ENCODE measurements around the gene SORBS2. TPM values are rescaled to one million over a fixed set of nuclear protein-coding genes. Genes with fewer than 3 reads are reported as not detected.

SORBS2 gene
- total and polyA plus RNA-seq, 2 of the 4 experiments (the other 2 are of a cell fraction) = 0.18 TPM; not detected in 1

- DNase-seq (no peak), ATAC-seq (ENCODE audit: low read depth) (no peak)
- no peak overlapping the region for H2BK15ac ChIP-seq (ENCODE audit: low read depth, low read length)
- no peak overlapping the region for H3K18ac ChIP-seq (ENCODE audit: low read depth, low read length)
- H4K20me1 ChIP-seq (ENCODE audit: insufficient read depth, low read length) = no peaks in the 10 kb centered on the region
- H2BK120ac ChIP-seq (ENCODE audit: low read depth, low read length) = no peak overlapping the region
- no peak overlapping the region for H4K8ac ChIP-seq (ENCODE audit: low read depth in 2 of 2, low read length in 2 of 2)
- H3K23ac ChIP-seq (ENCODE audit: low read depth, low read length) = no peak overlapping the region
- no peaks in the 10 kb centered on the region for H3K4me1 ChIP-seq (ENCODE audit: control insufficient read depth, insufficient read depth, low read length)
- dilution Hi-C loops (cut with HindIII; ENCODE audit: low sequenced_read_pairs, unreplicated experiment) (no loop called here), intact Hi-C loops (cut with micrococcal nuclease) (no loop called here), in situ Hi-C loops (cut with MboI; ENCODE audit: low sequenced_read_pairs) (no loop called here)
- H4K91ac ChIP-seq (ENCODE audit: insufficient read depth, low read depth, low read length) = no peak overlapping the region
- no peak overlapping the region for H3K4ac ChIP-seq (ENCODE audit: low read depth, low read length)
- H3K9me3 ChIP-seq (ENCODE audit: control insufficient read depth, insufficient read depth, low read length) = no peaks in the 10 kb centered on the region
- no peak overlapping the region for H3K27ac ChIP-seq (ENCODE audit: insufficient read depth, low read length)
- H2AK5ac ChIP-seq (ENCODE audit: low read depth, low read length) = no peak overlapping the region
- H3K14ac ChIP-seq (replicated peaks; ENCODE audit: low read depth, low read length) = no peak overlapping the region
- H3K4me3 ChIP-seq (ENCODE audit: insufficient read depth, low read depth, low read length) = no peak overlapping the region
- ChIA-PET CTCF (interaction anchor here (0.7 to 1.7 kb wide), 2 partner anchors 421 to 845 kb away, joined by 3 to 5 read pairs; no protein-coding TSS in a partner anchor), POLR2A (ENCODE audit: unreplicated experiment) (no interaction called here)
- H3K56ac ChIP-seq (ENCODE audit: extremely low read depth, insufficient read depth, low read length) = no peak overlapping the region
- H3K27me3 ChIP-seq (ENCODE audit: control insufficient read depth, insufficient read depth, low read length) = peaks cover 17% of the 10 kb centered on the region
- no peaks in the 10 kb centered on the region for H3K36me3 ChIP-seq (ENCODE audit: control insufficient read depth, insufficient read depth, low read length)
- no peak overlapping the region for H2BK20ac ChIP-seq (ENCODE audit: low read depth, low read length)
- H2AK9ac ChIP-seq (replicated peaks; ENCODE audit: low read depth, low read length, poor library complexity) = no peak overlapping the region
- no peak overlapping the region for H2AFZ ChIP-seq (replicated peaks; ENCODE audit: low read length, poor library complexity)
- no peaks in the 10 kb centered on the region for H3K9me1 ChIP-seq (ENCODE audit: insufficient read depth, low read length)
- TF ChIP-seq POLR2A (IDR thresholded peaks at IDR 0.05; ENCODE audit: low read depth, low read length) (no peak), FOS (IDR thresholded peaks at IDR 0.05; ENCODE audit: low read depth, low read length) (no peak)
- no peaks in the 10 kb centered on the region for H3K79me1 ChIP-seq (ENCODE audit: low read depth in 1 of 2, low read length in 2 of 2)
- BruUV-seq (replicated peaks) = no TSS peak
- WGBS, 2 experiments (ENCODE audit: extremely low coverage in 2 of 2, insufficient read length in 1 of 2) = no CpG with 5 or more reads among the region's 9 CpGs
- H2BK5ac ChIP-seq (ENCODE audit: low read depth, low read length, poor library complexity, severe bottlenecking) = no peak overlapping the region
- H4K5ac ChIP-seq (ENCODE audit: low read depth, low read length) = no peak overlapping the region
- H3K4me2 ChIP-seq (ENCODE audit: low read depth, low read length) = no peak overlapping the region
- no peak overlapping the region for H3K9ac ChIP-seq (ENCODE audit: low read depth, low read length)
Measured at GRCh38 chr4:185600801-185601434, 211.1 kb downstream of the SORBS2 start.

All from IMR-90 (cell line).